NB4 (cell line): ENCODE measurements around the gene ID2.

Experiments
- CTCF ChIP-seq: IDR thresholded peaks from one replicate; pipeline ENCODE4 v1.5.1; 2012; ENCODE audit warnings: low read depth, low read length
- MAX ChIP-seq: IDR thresholded peaks from 2 replicates; pipeline ENCODE4 v1.6.1; 2011; ENCODE audit warnings: low read depth, low read length

- TF ChIP-seq CTCF (no peak), MAX (no peak)
Observed at GRCh38 chr2:8670580-8670979, 11.3 kb upstream of the ID2 start.
